Adrenal gland (tissue), 5 donors: ENCODE results near the gene LRP1B.

Source experiments
- CTCF ChIP-seq, 6 experiments: fragments of 450-650 bp in 4 of 6; fragments of 200-600 bp in 2 of 6; sonication (generic) in 1 of 6; IDR thresholded peaks; 1 replicate in 5 of 6; 2 replicates in 1 of 6; pipeline versions ENCODE4 v1.5.1 to v1.8.0; 2016 to 2021; ENCODE audit warnings: antibody characterized with exemption in 6 of 6, mild to moderate bottlenecking in 2 of 6, moderate library complexity in 1 of 6
- POLR2A ChIP-seq, 2 donors: fragments of 450-650 bp; IDR thresholded peaks; one replicate each; pipeline ENCODE4 v1.6.1; 2017; ENCODE audit warnings: antibody characterized with exemption in 2 of 2, mild to moderate bottlenecking in 2 of 2, moderate library complexity in 1 of 2
- donor health status: DM: no; HTN: no; CAD: no.

GRCh38 chr2:140650825-140651224 lies 1480.0 kb downstream of the LRP1B start:
- no peak for TF ChIP-seq CTCF (IDR thresholded peaks at IDR 0.05)
- no peak for TF ChIP-seq POLR2A (IDR thresholded peaks at IDR 0.05)
